GM13976 (cell line): ENCODE data around the gene MYOCOS.
"Not testable (repeated sequence)": the region's sequence is repeated elsewhere in the genome, so short reads cannot be mapped to it uniquely, and the experiment has no call there.

Source experiments
- DNase-seq: peaks from one replicate; pipeline ENCODE4 v3.0.0; 2012; ENCODE audit warnings: low spot score
- CTCF ChIP-seq: IDR thresholded peaks from 2 replicates; pipeline ENCODE4 v1.5.1; 2012; ENCODE audit warnings: borderline replicate concordance, mild to moderate bottlenecking; ENCODE audit not compliant: insufficient read depth; ENCODE audit errors: extremely low read depth, missing control alignments, control extremely low read depth
- in situ Hi-C: fragments of 300-500 bp; cut with MboI; formaldehyde crosslinking; loops from one replicate; pipeline ENCODE4 v1.12.0; 2022; ENCODE audit warnings: low sequenced_read_pairs, mixed read lengths, inconsistent platforms; ENCODE audit not compliant: unreplicated experiment

The MYOCOS gene

GRCh38 chr1:171654942-171655745, 33.1 kb downstream of the MYOCOS start:
- in situ Hi-C loops: loop anchor here (25.0 kb wide), 1 partner anchor 332 kb away; no protein-coding TSS in a partner anchor
- TF ChIP-seq CTCF: peak; percentile 71
- peak; percentile 77 for DNase-seq

- TF ChIP-seq CTCF: no peak
- DNase-seq: no peak
- in situ Hi-C loops: loop anchor here (25.0 kb wide), 1 partner anchor 332 kb away; no protein-coding TSS in a partner anchor
Observed at GRCh38 chr1:171655746-171656116, 33.7 kb downstream of the MYOCOS start.

GRCh38 chr1:171656206-171656605, 34.2 kb downstream of the MYOCOS start:
- in situ Hi-C loops: loop anchor here (25.0 kb wide), 1 partner anchor 331 kb away; no protein-coding TSS in a partner anchor
- not testable (repeated sequence) for DNase-seq

GRCh38 chr1:171661076-171661650, 39.1 kb downstream of the MYOCOS start:
- in situ Hi-C loops: loop anchor here (25.0 kb wide), 1 partner anchor 326 kb away; no protein-coding TSS in a partner anchor
- TF ChIP-seq CTCF: no peak
- no peak for DNase-seq

GRCh38 chr1:171663036-171663853, 41.2 kb downstream of the MYOCOS start:
- in situ Hi-C loops: loop anchor here (25.0 kb wide), 1 partner anchor 324 kb away; no protein-coding TSS in a partner anchor
- no peak for DNase-seq
- no peak for TF ChIP-seq CTCF

DNA sequence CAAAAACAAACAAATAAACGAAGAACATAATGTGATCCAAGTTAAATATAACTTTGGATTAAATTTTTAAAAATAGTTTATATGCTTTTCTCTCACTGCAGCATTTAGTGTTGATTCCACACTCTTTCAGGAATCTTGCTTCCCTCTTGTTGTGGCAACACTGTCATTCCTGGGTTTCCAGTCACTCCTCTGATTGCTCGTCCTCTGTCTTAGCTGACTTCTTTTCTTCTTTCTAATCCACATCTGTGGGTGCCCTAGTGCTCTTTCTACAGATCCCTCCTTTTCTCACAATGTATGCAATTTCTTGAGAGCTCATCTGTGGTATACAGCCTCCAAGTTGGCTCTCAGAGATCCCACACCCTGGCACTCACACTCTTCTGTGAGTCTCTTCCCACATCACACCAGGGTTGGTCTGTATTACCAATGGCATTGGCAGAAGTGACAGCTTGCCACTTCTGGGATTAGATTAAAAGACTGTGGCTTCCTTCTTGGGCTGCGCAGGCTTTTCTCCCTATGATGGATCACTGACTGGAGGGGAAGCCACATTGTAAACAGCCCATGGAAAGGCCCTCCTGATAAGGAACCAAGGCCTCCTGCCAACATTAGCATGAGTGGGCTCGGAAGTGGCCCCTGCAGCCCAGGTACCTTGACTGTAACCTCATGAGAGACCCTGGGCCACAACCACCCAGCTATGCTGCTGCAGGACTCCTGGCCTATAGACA, 42.0 kb downstream of the MYOCOS start:
- TF ChIP-seq CTCF: no peak
- in situ Hi-C loops: loop anchor here (25.0 kb wide), 1 partner anchor 323 kb away; no protein-coding TSS in a partner anchor
- no peak for DNase-seq
